GM21423 (cell line): ENCODE measurements around the gene TMEM62.
"Not testable (repeated sequence)": the region's sequence is repeated elsewhere in the genome, so short reads cannot be mapped to it uniquely, and the experiment has no call there.

Source experiments
- ATAC-seq: cut with Tn5 transposase; IDR thresholded peaks from one replicate; pipeline ENCODE4 v1.9.1; 2021; ENCODE audit warnings: mild to moderate bottlenecking, moderate library complexity; ENCODE audit not compliant: unreplicated experiment

Gene TMEM62

DNA sequence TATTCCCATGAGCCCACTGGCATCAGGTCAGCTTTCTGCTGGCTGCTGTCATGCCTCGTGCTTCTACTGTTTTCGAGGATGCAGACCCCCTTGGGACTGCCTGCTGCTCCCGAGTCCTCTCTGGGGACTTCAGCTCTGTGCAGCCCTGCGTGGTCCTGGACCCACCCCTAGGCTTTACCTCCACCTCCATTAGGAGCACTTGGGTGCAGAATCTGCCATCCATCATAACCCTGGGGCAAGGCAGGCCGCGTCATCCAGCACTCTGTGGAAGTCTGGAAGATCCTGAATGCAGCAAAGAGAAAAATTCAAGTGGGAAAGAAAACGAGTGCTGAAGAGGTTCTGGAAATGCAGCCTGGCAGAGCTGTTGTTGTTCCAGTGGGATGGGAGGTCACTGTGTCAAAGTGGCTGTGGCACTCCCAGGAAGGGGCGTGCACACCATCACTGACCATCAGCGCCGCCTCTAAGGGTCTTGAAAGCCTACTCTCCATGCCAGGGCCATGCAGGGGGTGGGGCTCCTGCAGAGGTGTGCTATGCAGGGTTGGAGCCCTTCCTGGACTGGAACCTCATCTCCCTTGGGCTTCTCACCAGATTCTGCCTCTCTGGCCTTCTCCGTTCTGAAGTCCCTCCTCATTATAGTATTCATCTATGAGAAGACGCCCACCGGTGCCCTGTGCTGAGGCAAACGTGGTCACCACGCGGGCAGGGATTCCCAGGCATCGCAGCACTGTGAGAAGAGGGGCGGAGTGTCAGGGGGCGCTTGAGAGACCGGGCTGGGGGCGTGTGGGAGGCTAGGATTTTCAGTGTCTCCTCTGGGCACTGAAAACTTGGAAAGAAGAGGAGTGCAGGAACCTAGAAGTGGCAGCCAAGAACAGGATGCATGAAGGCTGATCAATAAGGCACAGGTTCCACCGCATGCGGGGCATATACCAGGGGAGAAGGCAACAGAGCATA lies 74.9 kb downstream of the TMEM62 start:
- no peak for ATAC-seq

DNA sequence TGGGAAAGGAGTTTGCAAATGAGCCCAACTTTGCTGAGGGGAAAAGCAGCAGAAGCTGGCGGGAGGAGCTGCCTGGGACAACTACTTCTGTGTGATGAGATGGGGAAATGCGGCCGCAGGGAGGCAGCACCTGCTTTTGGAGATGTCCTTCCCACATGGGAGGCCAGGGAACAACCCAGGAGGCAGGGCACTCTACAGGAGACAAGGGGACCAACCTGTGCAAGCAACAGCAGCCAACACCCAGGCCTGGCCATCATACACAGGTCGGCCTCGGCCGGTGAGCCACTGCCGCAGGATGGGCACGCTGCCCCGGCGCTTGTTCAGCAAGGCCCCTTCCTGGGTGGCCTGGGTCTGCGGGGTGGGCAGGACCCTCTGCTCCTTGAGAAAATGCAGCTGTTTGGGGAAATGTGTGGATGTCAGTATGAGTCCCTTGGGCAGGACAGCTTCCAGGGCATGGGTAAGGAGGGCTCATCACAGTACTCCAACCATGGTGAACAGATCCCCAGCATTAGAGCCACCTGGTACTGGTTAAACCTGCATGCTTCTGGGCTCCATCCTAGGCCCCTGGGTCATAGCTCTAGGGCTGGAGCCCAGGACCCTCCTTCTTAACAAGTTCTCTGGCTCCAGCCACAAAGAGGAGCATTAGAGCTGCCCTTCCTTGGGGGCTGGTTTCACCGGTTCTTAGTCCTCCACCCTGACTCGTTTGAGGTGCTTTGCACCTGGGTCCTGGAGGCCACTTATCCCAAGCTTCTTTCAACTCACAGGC lies 75.9 kb downstream of the TMEM62 start:
- ATAC-seq = no peak

DNA sequence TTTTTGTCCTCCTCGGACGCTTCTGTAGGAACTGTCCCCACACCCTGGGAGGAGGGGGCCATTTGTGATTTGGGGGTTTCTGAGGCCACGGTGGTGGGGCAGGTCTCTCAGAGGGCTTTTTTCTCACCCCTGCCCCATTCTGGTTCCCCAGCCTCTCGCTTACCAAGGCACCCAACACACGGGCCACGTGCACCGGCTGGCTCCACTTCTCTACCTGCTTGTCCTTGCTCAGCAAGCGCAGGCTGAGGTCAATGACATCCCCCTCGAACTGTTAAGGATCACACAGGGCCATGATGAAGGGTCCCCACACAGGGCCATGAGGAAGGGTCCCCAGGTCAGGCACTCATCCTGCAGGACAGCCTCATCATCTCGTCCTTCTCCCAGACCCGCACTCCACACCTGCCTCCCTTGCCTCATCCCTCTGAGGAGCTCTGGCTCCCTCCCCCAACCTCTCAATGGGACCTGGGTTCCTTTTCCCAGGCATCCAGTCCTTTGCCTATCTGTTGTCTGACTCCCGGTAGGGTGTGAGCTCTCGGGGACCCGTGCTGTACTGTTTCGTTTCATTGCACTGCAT lies 76.9 kb downstream of the TMEM62 start:
- no peak for ATAC-seq

DNA sequence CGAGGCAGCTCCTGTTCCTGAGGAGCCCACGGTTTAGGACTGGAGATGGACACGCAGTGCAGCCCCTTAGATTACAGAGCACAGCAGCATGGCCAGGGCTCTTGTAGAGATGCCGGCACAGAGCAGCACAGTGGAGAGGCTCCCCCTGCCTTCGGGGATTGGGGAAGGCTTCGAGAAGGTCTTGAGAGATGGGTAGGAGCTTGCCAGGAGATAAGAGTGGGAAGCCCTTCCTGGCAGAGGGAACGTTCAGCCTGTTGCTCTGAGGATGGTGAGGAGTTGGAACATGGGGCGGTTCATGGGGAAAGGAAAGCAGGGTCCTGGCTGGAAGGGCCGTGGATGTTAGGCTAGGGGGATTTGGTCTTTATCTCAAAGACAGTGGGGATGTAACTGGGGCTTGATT lies 77.4 kb downstream of the TMEM62 start:
- no peak for ATAC-seq

DNA sequence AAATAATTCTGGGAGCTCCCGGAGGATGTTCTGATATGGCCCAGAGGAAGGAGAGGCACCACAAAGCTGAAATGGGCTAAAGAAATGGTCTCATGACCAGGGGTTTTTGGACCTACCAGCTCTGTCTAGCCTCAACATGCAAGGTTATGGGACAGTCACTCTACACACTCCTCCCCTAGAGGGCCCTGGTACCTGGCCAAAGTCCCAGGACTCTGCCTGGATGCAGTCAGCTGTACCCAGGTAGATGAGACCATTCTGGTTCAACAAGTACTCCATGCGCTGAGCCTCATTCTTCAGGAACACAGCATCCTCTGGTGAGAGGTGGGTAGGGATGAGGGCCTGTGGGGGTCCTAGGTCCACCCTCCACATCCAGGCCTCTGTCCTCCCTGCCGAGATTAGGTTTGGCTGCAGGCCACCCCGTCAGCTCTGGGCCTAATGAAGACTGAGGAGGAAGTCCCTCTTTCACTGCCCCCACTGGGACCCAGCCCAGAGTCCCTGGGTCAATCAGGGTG lies 77.9 kb downstream of the TMEM62 start:
- ATAC-seq = no peak

DNA sequence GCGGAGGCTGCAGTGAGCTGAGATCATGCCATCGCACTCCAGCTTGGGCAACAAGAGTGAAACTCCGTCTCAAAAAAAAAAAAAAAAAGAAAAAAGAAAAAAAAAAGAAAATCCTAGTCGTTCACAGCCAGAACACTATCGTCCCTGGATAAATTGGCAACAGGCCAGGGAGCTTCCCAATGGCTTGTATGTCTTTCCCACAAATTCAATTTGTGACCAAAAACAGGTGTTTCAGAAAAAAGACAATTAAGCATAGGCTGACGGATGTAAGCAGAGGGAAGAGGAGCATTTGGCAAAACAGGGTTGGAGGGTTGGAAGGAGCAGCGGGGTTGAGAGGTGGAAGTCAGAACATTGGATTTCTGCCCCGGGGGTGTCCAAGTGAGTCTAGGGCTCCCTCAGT lies 78.9 kb downstream of the TMEM62 start:
- ATAC-seq = no peak

DNA sequence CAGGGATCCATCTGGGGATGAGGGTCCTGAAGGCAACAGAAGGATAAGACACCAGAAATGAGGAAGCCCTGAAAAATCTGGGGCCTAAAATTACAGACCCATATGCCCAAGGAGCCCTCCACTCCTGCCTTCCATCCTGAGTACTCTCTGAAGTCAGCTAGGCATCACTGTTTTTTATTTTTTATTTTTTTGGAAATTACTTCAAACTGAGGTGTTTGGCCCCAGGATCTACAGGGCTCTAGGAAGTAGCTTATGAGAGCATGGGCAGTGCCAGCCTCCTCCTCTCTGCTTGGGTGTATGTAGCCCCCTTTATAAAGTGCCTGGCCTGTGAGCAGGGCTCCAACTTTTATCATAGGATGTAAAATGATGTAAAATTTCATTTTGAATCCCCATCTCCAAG lies 79.6 kb downstream of the TMEM62 start:
- no peak for ATAC-seq

DNA sequence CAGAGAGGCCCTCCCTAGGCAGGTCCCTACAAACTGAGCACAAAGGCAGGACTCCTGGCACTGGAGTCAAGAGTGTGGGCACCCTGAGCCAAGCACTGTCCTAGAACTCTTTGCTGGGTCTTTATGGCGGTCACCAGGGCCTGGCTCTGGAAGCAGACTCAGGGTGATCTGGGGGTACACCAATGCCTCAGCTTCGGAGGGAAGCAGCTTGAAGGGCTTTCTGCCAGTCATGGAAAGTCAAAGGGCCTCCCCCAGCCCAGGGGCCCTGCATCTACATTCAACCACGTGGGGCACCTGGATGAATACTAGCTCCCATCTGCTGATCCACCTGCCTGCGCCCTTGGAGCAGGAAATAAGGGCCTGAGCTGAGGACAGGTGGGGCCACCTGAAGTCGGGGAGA lies 80.1 kb downstream of the TMEM62 start:
- ATAC-seq = no peak

DNA sequence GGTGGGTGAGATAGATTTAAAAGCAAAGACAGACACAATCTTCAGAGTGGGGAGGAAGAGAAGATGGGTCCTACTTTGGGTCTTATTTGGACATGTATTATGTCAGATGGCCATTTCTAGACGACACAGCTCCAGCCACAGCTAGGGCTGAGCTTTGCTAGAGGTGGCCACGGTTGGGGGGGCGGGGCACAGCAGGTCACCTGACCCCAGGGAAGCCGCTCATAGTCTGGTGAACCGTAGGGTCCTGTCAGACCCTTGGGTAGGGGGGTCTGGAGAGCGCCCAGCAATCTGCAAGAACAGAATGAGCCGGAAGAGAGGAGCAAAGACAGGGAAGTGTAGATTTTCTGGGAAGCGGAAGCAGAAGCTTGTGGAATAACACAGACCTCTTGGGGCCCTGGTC lies 80.8 kb downstream of the TMEM62 start:
- ATAC-seq = no peak

DNA sequence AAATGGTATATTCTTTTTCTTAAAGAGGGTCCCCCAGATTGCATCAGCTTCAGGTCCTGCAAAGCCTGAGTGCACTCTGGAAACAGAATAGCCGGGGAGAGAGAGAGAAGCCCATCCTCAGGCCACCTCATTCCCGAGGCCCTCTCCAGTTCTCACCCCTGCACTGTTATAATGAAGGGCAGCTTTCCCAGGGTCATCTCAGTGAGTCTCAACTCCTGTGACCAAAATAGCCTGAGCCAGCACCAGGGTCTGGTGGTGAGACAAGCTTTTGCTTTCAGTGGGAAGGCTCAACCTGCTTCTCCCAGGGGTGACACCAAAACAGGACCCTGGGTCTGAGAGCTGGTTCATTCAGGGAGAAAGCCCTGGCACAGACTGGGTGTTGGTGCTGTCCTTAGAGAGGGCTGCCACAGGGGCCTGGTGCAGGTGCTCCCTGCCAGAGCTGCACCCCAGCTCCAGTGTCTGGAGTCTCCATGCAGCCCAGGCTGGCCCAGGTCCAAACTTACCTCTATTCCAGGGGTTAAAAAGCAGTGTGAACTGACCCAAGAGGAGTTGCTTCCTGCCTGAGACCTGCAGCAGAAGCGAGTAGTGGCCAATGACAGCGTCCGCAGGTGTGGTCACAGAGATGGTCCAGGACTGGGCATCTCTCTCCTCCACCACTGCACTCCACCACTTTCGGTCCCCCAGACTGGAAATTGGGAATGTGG lies 81.4 kb downstream of the TMEM62 start:
- no peak for ATAC-seq

DNA sequence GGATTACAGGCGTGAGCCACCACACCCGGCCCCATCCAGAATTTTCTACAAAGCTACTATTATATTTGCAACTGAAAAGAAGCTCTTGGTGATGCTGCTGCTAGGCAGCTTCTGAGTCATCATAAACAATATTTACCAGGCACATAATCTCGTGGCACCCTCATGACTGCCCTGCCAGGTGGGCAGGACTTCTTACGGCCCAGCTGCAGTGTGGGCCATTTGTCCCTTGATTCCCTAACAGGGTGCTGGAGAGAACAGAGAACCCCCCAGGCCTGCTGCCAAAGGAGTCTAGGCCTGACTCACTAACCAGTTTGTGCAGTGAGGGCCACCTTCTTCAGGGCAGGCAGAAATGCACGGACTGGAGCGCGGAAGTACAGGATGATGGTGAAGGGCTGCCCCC lies 82.6 kb downstream of the TMEM62 start:
- no peak for ATAC-seq

DNA sequence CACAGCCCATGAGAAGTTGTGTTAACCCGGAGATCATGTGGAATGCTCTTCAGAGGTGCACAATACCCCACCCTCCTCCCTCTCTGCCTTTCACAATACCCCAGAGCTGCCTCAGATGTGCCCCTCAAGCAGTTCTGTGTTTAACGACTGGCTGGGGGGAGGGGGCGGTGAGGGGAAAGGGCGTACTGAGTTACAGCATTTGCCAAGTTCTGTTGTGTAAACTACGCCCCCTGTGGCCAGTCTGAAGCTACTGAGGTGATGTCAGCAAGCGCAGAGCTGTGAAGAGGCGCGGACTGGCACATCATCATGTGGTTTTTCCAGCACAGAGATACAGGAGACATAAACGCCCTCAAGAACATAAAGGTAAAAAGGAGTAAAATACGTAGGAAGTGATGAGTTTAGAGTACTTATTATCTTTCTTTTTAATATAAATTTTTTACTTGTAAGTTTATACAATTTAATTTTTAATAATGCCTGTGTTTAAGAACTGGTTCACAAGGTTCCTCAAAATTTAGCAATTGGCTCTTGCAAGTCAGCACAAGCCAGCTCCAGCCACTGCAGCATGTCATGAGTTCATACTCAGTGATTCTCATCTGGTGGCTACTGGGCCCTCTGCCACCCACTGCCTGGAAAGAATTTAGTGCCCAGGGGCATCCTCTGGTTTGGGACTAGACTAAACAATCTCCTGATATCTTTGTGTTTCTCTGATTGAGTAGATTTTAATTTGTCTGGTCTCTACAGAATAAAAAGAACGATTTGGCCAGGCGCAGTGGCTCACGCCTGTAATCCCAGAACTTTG lies 85.7 kb downstream of the TMEM62 start:
- no peak for ATAC-seq

DNA sequence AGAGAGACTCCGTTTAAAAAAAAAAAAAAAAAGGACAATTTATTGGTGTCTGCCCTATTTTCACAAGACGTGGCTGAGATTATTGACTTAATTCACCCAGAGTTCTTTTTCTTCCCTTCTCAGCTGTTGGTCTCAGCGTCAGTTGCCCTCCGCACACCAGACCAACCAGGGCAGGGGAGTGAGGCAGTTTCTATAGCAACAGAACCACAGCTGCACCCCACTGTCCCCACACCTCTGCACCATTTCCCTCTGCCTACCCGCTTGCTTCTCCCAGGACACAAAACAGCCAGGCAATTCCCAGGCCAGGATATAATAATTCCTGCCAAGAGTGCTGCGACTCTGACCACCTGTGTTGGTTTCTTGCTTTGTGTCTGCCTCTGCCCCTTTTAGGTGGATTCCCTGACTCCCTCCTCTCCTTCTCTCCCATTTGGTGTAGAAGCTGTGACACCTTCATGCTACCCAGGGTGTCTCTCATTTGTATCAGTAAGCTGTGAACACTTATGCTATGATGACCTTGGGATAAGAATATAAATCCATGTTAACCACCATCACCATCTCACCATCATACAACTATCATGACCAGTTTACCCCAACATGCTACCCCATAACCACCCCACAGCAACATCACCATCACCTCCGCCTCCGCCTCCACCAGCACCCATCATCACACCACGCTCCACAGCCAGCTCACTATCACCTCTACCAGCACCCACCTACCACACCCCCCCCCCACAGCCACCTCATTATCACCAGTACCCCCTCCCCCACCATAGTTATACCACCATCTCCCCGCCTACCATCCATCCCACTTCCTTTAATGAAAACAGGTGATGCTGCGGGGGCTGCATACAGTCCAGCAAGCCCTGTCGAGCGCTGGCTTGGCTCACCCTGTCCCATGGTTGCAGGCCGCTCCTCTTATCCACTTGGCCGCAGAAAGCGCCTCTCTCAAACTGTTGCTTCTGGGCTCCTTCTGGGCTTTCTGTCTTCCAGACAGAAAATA lies 86.8 kb downstream of the TMEM62 start:
- no peak for ATAC-seq

DNA sequence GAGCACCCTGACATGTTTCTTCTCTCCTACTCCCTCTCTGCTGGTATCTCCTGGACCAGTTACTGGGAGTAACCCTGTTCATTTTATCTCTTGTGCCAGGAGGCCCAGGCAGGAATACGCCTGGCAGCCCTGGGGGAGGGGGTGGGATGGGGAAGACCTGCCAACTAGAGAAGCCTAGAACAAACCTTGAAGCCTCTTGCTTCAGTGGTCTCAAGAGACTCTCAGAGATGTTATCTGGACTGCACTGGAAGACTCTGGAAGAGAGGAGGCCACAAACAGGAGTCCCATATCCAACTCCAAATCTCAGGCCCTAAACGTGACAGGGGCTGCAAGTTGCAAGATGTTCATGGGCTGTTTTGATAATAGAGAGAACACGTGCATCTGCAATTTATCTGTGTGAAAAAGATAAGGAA lies 87.6 kb downstream of the TMEM62 start, which contains the start of gene EPB42:
EPB42 (minus strand) TSS at position 28 of the 413 bp plus-strand sequence. CDS start 193 bp downstream, outside the sequence.
- no peak for ATAC-seq

DNA sequence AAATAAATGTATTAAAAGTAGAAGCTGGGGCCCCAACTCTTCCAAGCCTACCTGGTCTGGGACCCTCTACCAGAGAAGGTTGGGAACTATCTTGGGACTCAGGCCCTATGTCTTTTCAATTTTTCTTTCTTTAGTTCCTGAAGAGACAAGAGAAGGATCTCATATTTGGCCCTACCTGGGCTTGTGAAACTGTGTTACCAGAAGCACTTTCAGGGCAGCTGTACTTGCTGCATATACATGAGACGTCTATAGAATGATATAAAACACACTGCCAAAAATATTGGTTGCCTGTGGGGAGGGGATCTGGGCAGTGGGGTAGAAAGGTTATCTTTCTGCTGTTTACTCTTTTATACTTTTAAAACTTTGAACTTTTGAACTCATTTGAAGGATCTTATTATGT lies 88.0 kb downstream of the TMEM62 start:
- ATAC-seq = no peak

DNA sequence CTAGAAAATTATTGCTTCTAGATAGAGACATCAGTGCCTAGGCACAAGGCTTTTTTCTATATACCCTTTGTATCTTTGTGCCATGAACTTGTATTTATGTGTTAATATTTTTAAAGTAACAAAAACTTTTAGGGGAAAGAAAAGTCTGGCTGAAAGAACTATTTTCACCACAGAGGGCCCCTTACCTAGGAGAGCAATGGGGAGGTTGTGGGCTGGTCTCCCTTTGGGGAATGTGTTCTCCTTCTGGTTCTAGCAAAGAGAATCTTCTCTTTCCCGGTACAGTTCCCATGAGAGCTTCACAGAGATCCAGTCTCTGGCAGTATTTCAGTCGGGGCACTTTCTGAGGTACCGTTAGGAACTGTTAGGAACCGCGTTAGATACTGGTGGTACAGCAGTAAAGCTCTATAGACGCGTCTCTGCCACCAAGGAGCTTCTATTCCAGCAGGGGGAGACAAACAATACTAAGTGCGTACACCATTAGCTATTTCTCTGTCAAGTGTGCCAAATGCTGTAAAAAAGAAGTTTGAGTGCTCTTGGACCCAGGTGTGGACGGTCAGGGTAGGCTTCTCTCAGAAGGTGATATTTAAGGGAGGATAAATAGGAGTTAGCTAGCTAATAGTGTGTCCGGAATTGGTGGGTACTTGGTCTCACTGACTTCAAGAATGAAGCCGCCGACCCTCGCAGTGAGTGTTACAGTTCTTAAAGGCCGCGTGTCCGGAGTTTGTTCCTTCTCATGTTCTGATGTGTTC lies 92.0 kb downstream of the TMEM62 start:
- no peak for ATAC-seq

DNA sequence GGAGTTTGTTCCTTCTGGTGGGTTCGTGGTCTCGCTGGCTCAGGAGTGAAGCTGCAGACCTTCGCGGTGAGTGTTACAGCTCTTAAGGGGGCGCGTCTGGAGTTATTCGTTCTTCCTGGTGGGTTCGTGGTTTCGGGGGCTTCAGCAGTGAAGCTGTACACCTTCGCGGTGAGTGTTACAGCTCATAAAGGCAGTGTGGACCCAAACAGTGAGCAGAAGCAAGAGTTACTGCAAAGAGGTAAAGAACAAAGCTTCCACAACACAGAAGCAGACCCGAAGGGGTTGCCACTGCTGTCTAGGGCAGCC lies 92.5 kb downstream of the TMEM62 start:
- ATAC-seq = not testable (repeated sequence)
